CD4-positive, alpha-beta T cell treated with Interleukin-17A for 4 hours (primary cell): ENCODE results near the gene BOLA3.
A peak's percentile ranks its signal among the peaks of the same experiment; 100 is the strongest.
"Not testable (repeated sequence)": the region's sequence is repeated elsewhere in the genome, so short reads cannot be mapped to it uniquely, and the experiment has no call there.

Experiments
- DNase-seq: peaks from one replicate; pipeline ENCODE4 v3.0.0-alpha.2; 2020; ENCODE audit warnings: mixed read lengths

BOLA3 gene

GRCh38 chr2:74148457-74149246 is 940 bp upstream of the BOLA3 start:
- DNase-seq: no peak

GRCh38 chr2:74146929-74147726 is 584 bp downstream of the BOLA3 start:
- no peak for DNase-seq

DNA sequence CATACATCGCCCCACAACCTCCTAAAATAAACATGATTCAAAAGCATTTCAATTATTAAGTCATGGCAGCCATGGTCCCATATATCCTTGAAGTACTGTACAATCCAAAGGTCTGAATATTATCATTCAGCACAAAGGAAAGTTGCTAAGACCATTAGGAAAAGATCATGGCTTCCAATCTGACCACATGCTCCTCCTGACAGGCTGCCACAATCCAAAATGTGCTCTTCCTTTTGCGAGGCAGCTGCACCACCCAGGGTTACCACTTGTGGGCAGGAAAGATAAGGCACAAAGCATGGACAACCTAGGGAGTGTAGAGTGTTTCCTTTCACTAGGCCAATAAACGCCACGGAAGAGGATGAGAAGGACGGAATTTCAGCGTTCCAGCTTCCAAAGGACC is 5.4 kb downstream of the BOLA3 start:
- no peak for DNase-seq

DNA sequence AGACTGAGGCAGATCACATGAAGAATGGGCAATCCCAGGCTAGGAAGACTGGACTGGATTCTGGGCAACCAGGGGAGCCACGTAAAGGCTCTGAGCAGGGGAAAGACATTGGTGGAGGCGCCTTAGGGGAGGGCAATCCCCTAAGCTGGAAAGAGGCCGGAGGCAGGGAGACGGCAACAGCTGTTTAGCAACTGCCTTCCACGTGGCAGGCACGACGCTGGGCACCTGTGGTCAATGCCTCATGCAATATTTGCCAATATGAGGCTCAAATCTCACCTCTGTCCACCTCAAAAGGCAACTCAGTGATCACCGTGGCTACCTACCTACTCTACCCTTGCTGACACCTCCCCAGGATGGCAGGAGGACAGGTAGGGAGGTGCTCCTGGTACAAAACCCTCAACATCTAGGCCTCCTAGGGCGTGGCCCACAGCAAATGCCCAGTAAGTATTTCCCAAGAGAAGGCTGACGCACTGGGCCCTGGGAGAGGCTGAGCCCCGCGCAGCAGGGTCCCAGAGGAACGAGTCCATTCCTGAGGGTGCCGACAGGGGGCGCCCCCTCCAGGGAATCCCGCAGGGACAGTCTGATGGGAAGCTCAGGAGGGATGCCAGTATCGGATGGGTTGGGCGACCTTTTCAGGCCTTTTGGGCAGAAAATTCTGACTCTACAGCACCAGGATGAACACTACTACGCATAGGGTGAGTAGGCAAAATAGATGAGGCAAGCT is 8.9 kb downstream of the BOLA3 start:
- no peak for DNase-seq

DNA sequence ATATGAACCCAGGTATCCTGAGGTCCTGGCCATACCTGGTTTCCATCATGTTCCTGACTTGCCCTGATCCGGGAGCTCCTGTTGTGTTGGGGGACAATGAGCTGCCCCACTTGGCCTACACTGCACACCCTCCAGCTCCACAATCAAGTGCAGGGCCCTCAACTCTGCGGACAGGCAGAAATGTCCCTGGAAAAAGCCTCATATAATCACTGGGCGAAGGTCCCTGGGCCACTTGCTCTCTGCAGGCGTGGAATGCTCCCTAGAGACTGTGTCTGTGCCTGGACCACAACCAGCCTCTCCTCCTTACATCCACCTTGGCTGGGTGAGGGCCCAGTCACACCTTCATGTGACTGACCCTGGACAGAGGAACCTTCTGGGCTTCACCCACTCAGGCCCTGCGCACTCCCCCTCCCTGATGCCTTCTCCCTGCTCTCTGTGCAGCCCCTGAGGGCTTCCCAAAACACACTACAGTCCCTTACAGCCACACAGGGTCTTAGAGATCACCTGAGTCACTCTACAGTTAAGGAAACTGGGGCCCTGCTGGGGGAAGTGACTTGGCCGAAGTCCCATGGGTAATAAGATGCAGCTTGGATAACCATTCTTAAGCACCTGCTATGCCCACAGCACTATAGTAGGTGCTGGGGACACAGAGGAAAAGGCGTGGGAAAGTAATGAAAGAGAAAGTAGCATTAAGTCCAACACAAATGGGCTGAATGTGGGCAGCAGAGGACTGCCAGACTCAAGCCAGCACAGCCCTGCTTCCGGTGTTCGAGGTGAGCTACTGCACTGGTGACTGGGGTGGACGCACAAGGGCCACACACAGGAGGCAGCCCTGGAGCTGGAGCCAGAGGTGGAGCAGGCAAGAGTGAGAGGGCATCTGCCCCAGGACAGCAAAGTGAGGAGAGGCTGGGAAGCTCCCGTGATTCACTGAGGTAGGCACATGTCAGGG is 9.8 kb downstream of the BOLA3 start:
- no peak for DNase-seq

GRCh38 chr2:74131901-74132300 is 15.8 kb downstream of the BOLA3 start:
- no peak for DNase-seq

DNA sequence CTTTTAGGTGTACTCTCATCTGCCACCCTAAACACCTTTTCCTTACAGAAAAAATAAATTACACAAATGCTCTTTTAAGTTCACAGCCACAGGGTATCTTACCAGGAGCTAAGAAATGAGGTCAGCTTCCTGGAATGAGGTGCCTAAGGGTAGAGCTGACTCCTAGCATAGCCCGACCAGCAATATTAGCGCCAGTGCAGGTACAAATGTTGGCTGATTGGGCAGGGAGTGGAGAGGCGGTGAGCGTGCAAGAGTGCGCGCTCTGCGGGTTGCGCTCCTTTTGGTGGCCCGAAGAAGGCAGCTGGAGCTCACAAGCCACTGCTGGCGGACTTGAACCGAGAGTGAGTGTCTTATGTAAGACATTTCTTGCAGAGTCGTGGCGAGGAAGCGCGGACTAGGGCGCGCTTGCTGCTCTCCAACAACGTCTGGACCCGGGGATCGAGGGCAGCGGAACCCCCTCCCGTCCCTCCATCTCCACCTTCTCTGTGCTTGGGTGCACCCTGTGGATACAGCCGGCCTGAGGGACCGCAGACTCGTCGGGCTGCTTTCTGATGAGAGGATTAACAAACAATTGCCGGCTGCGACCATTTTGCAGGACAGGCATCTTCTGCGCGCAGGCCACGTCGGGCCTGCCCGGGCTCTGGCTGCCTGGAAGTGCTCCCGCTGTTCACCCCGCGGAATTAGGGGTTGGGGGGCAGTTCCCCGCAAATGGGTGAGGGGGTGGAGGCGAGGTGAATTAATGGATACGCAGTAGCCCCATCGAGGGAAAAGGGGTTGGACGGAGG is 17.3 kb downstream of the BOLA3 start:
- DNase-seq: no peak

DNA sequence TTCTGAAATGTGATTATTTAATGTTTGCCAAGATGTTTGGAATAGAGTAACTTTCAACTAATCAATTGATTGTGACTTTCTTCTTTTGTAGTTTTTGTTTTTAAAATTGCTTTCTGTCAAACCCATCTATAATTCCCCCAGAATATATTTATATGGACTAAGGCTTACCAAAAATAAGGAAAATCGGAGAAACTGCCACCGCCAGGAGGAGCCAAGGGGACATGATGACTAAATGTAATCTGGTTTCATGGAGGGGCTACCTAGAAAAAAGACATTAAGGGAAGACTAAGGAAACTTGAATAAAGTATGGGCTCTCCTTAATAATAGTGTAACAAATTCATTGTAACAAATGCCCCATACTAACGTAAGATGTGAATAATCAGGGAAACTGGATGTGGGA is 19.5 kb downstream of the BOLA3 start:
- no peak for DNase-seq

DNA sequence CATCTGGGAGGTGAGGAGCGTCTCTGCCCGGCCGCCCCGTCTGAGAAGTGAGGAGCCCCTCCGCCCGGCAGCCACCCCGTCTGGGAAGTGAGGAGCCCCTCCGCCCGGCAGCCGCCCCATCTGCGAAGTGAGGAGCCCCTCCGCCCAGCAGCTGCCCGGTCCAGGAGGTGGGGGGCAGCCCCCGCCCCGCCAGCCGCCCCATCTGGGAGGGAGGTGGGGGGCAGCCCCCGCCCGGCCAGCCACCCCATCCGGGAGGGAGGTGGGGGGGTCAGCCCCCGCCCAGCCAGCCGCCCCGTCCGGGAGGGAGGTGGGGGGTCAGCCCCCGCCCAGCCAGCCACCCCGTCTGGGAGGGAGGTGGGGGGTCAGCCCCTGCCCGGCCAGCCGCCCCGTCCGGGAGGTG is 23.8 kb downstream of the BOLA3 start:
- DNase-seq: not testable (repeated sequence)

GRCh38 chr2:74121846-74122245 is 25.9 kb downstream of the BOLA3 start:
- not testable (repeated sequence) for DNase-seq

DNA sequence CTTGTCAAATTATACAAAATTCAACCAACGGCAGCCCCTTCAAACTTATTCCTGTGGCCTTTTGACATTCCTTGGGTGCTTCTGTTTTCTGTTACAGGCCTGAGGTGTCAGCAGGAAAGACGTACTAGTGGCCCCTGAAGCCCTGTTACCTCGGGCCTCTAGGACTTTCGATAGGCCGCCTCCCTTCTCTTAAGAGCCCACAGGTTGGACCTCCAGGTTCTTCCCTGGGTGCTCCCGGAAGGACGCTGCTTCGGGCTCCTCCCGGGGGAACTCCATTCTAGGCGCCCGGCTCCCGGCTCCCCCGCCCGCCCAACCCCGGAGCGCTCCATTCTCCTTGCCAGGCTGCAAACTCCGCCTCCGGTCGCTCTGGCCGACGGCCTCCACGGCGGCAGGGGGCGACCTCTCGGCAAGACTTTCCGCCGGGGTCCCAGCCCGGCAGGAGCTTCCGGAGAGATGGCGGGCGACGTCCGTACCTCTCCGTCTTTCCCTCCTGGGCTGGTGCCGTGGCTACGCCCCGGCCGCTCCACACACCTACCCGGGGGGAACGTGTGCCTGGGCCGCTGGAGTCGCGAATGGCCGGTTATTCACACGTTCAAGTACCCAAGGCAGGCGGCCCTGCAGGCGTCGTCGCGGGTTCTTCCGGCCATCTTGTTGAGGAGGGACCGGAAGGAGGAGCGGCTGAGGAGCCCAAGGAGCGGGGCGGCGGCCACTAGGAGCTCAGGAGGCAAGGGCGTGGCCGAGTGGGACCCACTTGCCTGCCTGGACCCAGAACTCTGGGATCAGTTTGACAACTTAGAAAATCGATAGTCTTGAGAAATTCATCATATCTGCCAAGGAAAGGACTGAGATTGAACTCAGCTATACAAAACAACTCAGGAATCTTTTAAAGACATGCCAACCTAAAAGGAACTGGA is 27.5 kb downstream of the BOLA3 start:
- peak; percentile 88 for DNase-seq

DNA sequence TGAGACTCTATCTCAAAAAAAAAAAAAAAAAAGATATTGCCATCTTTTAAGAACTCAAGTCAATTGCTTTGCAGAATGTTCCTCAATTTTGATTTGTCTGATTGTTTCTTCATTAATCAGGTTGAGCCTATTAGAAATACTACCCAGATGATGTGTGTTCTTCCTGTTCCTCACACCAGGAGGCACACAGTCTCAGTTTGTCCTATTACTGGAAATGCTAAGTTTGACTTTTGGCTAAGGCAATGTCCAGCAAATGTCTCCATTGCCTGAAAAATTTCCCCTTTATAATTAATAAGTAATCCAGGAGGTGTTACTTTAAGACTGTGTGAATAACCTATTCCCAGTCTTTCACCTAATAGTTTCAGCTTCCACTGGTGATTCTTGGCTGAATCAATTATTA is 28.4 kb downstream of the BOLA3 start:
- no peak for DNase-seq

DNA sequence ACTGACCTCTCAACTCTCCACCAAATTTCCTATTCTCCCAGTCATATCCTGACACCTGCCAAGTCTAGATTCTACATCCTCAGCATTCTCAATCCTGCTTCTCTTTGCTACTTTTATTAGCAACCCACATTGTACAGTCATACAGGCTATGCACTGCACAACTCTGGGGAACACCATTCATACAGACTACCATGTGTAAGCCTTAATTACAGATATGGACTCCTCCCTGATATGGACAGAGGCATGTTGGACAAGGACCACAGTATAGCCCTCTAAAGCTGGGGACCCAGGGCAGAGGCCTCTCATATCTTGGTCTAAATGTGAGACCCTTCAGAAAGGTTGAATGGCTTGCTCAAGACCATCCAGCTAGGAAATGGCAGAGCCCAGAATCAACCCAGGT is 36.3 kb downstream of the BOLA3 start:
- no peak for DNase-seq

- DNase-seq: no peak
Observed at GRCh38 chr2:74110537-74110936, 37.2 kb downstream of the BOLA3 start.

DNA sequence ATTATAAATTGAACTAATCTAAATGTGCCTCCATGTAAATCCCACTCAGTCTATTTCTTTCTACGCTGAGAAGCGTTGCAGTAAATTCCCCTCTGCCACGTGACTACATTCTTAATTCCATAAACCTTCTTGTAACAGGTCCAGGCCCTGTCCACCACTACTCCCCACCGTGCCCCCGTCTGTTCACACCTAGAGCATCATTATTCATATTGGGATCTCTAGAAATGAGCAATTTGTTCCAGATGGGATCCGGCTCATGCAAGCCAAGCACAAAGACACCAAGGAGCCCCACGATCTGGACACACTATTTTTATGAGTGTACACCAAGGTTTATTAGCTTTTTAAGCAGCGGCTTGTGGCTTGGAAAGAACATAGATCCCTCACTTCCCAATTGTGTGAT is 38.2 kb downstream of the BOLA3 start:
- no peak for DNase-seq

DNA sequence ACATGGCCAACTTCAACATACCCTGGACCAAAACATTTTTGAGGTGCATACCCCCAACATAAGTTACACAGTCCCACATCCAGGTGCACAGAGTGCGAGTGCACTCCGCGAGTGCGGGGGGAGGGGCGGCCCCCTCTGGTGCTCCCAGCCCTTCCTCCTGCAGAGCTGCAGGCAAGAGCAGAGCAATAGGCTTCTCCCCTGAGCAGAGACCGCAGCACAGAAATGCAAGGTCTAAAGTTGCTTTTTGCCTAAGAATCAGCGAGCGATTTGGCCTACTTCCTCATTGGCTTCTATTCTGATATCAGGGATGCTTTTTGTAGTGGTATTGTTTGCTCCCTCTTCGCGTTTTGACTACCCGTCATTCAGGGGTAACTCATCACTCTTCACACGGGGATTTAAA is 40.6 kb downstream of the BOLA3 start:
- DNase-seq: no peak

DNA sequence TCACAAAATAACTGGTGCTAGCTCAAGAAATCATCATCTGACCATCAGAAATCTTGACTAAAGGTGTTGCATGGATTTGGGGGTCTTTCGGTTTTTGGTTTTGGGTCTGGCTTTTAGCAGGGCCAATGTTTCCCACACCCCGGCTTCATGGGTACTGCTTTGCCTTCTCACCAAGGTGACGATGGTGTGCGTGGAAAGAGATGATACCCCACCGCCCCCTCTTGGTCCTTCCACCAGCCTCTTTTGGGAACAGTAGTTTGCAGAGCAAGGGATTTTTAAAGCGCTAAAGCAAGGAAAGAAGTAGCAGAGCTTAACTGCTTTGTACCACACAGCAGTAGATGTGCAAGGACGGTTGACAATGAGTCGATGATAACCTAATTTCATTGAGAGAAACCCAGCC is 42.3 kb downstream of the BOLA3 start:
- no peak for DNase-seq

DNA sequence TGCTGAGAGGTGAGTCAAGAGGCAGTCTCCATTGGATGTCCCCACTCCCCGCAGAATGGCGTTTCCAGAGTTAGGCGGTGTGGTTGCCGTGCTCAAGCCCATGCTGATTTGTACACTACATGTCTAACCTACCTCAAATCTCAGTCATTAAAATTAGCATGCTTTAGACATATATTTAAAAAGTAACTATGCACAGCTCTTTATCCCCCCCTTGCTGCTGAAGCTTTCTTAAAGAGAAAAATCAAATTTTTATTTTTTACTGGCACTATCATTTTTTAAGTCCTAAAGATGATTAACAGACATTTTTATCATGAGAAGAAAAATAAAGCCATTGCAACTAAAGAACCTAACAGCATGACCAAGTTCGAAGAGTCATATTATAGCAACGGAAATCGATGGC is 42.9 kb downstream of the BOLA3 start:
- no peak for DNase-seq

GRCh38 chr2:74103763-74104162 is 43.9 kb downstream of the BOLA3 start:
- DNase-seq: no peak

DNA sequence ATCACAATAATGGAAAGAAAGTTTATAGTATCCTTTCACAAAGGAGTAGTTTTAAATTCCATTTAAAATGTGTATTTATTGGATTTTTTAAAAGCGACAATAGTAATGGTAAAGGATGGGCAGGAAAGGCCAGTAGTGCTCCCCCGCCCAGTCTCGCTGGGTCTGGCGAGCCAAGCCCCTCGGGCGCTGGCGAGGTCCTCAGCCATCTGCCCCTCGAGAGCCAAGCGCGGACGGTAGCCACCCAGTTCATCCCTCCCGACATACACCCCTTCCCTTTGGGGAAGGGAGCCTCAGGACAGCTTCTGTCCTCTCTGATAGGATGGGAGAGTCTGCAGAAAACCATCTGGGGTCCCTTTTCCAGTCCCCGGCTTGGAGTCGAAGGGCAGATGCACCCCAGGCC is 45.2 kb downstream of the BOLA3 start:
- DNase-seq: no peak
